NCI-H146 treated with DMSO at 0.1 percent for 48 hours (cell line): ENCODE data around the gene MAP2K6.
"Not testable (repeated sequence)": the region's sequence is repeated elsewhere in the genome, so short reads cannot be mapped to it uniquely, and the experiment has no call there.

Source experiments
- DNase-seq: peaks from one replicate; lab custom pipeline; 2025; ENCODE audit not compliant: unreplicated experiment; lab: John Stamatoyannopoulos, UW

MAP2K6 gene

DNA sequence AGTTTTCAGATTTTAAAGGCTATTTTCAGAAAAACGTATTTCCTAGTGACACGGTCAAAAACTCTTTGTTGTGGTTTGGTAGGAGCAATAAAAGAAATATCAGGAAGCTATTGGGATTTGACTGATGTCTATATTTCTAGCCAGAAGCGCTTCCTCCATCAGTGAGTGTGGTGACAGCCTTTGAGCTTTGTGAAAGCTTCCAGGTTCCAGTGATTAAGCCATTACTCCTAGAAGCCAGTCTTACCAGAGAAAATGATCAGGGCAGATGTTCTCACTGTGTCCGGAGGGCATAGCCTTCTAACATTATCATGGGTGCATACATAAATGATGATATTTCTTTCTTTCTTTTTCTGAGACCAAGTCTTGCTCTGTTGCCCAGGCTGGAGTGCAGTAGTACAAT lies 39.6 kb downstream of the MAP2K6 start:
- no peak for DNase-seq

DNA sequence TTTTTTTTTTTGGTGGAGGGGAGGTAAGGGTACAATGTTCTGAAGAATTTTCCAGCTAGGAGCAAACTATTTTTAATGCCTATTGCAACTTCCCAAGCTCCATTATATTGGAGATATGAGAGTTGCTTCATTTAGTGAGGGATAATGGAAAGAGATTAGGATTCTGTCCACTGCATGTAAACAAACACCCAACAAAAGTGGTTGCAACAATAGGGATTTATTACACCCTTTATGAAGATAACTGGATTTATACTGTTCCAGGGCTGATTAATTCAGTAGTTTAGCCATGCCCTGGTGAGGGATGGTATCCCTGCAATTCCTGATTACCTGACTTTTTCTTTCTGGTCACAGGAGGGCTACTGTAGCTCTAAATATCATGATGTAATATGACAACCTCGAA lies 40.5 kb downstream of the MAP2K6 start:
- no peak for DNase-seq

DNA sequence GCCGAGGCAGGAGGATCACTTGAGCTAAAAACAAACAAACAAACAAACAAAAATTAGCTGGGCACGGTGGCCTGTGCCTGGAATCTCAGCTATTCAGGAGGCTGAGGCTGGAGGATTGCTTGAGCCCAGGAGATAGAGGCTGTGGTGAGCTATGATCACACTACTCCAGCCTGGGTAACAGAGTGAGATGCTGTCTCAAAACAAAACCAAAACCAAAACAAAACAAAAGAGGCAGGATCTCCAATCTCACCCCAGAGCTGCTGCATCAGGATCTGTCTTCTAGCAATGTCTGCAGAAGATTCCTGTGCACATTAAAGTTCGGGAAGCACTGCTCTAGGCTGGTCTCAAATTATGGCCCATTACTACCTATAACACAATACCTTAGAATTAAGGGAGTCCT lies 43.1 kb downstream of the MAP2K6 start:
- DNase-seq = no peak

DNA sequence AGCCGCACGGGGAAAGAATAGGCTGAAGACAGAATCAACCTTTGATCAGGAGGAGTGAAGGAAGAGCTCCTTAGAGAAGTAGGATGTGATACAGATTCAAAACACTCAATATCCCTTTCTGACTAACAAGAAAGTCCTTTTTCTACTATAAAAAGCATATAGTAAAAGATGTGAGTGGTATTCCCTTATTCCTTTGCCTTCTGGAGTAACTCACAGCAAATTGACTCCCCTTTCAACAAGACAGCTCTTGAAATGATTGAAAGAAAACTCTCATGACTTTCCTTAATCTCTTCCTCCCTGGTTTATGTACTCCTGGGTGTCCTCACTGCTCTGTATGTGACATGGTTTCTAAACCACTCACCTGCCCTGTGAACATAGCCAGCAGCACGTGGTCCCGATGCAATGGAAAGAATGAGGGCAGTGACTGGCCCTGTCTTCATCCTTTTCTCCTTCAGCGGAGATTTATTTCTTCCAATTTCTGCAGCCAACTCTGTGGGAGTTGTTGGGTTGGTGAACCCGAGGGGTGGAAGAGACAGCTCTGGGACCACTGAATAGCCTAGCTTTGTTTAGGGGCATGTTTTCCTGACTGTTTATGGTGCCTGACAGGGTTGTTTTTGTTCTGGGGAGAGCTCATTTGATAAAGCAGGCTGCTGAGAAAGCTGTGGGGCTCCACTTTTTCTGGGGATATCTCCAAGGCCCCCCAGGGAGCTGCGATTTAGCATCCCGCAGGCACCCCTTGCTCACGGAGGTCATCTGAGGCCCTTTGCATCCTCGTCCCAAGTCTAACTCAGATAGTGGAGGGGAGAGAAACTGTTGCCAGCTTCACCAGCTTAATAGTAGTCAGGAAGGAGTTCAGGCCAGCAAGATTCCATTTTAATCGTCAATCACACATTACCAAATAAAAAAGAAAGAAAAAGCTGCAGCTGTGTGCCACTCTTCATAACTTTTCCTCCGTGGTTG lies 46.7 kb downstream of the MAP2K6 start:
- no peak for DNase-seq

- DNase-seq = no peak
Observed at GRCh38 chr17:69461951-69462369, 47.5 kb downstream of the MAP2K6 start.

GRCh38 chr17:69462882-69463281 lies 48.4 kb downstream of the MAP2K6 start:
- no peak for DNase-seq

GRCh38 chr17:69466451-69466850 lies 52.0 kb downstream of the MAP2K6 start:
- DNase-seq = no peak

DNA sequence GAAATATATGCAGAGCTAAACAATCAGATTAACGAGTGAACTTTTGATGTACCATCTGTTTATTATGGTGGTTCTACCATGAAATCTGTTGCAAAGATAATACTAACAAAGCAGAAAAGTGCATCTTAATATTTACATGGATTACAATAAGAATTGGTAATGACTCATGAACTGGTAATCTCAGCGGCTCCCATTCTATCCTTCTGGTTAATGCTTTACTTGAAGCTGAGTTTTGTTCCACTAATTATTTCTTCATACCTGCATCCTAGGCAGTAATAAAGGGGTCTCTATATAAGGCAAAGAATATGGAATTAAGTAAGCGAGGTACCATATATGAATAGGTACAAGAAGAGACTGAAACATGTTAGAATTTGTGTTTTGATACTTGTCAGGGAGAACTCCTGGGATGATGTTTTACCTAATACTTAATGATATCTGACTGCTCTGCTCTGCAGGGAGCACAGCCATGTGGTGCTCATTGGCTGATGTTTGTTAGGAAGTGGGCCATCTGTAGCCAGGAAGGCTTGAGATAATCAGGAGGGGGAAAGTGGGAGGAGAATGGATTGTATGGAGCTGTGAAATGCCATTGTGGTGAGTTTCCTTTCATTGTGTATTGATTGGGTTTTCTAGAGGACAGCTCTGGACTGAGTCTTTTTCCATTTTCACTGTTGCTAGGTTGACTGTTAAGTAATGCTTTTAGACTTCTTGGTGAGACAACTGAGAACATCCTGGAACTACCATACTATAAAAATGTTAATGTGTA lies 52.6 kb downstream of the MAP2K6 start:
- DNase-seq = no peak

DNA sequence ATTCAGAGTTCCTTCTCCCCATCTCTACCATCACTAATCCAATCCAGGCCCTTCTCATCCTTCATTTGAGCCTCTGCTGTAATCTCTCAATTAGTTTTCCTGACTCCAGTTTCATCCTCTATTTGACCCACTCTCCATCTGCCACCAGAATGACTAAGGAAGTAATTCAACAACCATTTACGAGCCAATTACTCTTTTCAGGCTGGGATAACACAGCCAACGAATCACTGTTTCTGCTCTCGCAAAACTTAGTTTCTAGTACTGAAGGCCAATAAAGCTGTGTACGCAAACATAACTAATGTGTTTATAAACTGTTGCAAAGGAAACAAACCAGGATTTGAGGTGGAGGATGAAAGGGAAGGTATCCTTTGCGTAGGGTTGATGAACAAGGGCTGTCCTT lies 53.7 kb downstream of the MAP2K6 start:
- DNase-seq = no peak

DNA sequence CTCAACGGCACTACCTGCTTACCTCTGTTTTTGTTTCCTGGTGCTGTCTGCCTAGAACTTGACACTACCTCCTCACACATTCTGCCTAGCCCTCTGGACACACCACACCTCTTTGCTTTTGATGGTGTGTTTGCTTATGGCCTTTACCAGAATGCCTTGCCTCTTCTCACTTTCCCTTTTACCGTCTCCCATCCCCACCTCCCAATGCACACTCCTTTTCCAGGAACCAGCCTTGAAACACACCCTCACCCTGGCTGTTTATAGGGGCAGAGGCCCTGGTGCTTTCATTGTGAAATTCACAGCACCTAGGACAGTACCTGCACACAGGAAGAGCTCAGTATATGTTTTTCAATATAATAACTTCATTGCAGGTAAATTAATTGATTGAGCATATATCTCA lies 56.2 kb downstream of the MAP2K6 start:
- DNase-seq = no peak

DNA sequence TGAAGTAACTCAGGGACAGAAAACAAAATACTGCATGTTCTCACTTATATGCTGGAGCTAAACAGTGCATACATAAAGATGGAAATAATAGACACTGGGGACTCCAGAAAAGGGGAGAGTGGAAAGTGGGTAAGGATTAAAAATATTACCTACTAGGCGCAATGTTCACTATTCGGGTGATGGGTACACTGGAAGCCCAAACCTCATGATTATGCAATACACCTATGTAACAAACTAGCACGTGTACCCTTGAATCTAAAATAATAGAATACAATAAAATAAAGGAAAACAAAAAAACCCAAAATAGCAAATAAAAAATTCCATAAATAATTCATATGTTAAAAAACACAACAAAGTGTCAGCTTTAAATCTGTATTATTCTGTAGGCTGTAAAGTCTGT lies 56.9 kb downstream of the MAP2K6 start:
- DNase-seq = no peak

DNA sequence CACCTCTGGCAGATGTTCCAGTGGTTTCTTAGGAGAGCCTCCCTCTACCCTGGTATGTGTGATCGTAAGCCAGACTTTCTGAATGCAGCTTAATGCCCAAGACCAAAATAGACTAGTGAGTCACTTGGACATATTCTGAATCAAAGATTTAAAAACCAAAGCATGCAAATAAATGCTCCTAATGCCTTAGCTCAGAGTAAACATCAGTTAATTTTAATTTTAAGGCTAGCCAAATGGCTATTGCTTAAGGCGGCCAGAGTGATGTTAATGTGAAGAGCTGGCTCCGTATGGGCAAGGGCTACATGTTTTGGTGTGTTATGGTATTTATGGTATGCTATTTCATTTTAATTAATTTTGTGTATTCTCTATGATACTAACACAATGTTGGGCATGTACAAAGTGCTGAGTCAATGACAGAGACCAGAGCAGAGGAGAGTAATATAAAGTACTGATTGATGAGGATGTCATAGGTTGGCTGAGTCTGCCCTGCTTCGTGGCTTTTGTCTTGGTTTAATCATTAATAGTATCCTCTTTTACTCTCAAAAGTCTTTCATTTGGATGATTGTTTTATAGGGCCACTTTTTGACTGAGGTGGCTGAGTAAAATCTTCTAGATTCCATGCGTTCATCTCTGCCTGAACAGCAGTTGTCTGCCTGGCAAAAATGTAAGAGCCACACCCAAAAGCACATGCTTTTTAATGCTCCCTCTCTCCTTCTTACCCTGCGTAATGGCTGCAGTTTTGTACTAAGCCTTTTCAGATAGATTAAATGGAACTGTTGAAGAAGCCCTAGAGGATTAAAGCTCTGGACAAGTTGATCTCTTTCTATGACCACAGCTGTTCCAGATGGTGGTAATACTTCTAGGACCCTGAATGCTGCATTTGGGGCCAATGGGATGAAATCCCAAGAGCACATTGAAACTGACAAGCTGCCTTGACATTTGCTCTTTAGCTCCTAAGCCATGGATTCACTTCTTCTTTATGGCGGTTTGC lies 59.6 kb downstream of the MAP2K6 start:
- DNase-seq = no peak

GRCh38 chr17:69477204-69477902 lies 62.9 kb downstream of the MAP2K6 start:
- DNase-seq = no peak

DNA sequence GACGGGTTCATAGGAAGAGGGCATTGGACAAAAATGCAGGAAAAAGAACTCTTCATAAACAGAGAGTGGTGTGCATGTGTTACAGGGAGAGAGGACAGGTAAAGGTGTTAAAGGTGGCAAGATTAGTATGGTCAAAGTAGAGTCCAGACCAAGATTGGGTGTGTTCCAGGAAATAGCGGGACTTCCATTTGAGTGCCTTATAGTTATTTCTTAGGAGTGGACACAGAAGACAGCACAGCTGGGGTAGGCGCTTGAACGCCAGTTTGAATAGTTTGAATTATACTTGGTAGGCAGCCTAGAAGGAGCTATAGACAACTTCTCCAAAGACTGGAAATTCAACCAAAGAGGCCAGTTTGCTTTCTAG lies 63.4 kb downstream of the MAP2K6 start:
- DNase-seq = no peak

DNA sequence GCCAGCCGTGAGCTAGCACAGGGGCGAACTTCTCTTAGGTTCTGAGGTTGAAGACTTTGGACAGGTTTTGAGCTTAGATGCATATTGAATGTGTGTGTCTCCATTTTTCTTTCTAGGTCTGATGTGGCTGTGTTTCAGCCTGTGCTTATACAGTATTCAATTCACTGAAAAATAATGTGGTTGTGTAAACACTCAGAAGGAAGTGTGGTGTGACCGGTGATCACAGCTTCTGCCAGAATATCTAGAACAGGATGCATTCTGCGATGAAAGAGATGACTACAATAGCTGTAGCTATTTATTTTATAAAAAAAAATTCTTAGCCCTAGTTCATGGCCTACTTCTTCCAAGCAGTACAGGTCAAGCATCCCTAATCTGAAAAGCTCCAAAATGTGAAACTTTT lies 64.4 kb downstream of the MAP2K6 start:
- no peak for DNase-seq

DNA sequence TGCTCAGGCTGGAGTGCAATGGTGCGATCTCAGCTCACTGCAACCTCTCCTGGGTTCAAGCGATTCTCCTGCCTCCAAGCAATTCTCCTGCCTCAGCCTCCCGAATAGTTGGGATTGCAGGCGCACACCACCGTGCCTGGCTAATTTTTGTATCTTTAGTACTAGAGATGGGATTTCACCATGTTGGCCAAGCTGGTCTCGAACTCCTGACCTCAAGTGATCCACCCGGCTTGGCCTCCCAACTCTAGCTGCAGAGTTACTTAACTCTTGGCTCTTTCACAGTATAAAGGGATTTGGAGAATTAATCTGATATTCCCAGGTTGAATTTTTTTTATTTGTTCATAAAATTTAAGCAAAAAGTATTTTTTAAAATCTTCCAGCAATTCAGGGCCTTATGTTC lies 65.3 kb downstream of the MAP2K6 start:
- DNase-seq = not testable (repeated sequence)

DNA sequence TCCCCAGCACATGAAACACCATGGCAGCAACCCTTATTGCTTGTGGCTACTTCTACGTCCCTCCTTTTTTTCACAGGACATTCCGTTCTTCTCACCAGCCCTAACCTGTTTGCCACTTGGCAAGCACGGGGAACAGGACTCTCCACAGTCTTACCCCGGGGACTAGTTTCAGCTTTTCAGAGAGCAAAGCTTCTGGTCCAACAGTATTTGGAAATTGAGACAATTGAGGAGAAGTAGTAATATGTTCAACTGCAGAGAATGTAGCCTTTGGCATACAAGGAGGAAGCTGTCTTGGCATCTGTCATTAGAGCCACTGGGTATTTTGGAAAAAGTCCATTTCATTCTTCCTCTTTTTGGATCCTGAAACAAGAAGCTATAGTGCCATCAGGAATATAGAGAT lies 65.7 kb downstream of the MAP2K6 start:
- DNase-seq = no peak

DNA sequence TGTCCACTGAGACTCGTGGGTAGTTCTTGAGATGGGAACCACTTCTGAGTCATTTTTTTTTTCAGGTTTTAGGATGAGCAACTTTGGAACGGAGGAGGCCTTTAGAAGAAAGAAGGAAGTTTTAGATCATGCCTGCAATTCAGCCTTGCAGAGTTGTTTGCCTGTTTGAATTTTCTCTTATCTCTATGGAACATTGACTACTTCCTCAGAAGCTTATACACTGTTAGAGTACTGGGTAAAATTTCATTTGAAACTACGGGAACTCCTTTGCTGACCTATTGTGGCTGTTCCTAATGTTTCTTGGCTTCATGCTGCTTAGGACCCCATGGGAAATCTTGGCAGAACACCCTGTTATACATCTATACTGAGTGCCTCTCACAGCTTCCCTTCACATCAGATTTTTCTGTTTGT lies 70.8 kb downstream of the MAP2K6 start:
- no peak for DNase-seq

DNA sequence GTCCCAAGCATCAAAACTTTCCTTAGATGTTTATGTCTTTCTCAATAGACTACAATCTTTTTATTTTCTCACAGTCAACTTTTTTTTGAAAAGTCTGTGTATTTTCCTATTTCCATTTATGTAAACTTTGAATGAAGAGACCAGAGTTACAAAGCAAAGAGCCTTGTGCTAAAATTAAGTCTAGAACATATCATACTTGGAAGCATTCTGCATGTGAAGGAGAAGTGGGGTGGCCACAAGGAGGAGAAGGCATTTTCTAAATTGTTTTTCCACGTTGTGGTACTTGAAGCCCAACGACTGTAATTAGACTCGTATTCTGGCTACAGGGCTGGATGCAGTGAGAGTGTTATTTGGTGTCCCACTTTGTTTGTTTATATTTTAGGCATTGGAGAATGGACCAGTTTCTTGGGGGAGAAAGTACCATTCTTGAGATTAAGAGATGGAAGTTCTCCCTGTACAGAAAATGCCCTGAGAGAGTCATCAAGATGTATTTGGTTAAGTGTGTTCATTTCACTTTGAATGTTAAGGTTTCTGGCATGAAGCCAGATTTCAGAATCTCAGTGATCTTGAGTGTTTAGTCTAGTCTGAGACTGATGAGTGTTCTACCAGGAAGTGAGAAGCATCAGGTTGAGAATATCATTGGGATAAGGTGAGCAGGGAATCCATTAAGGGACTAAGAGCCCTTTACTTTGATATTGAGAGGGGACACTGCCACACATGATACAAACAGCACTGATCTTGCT lies 71.6 kb downstream of the MAP2K6 start:
- no peak for DNase-seq
